ENCODE data around the gene ELMO1. TPM values are rescaled to one million over a fixed set of nuclear protein-coding genes. Genes with fewer than 3 reads are reported as not detected.

The ELMO1 gene
- total RNA-seq, 4 donors from 2014 or later: 31.1 to 42.9 (median 38.7) TPM

DNA sequence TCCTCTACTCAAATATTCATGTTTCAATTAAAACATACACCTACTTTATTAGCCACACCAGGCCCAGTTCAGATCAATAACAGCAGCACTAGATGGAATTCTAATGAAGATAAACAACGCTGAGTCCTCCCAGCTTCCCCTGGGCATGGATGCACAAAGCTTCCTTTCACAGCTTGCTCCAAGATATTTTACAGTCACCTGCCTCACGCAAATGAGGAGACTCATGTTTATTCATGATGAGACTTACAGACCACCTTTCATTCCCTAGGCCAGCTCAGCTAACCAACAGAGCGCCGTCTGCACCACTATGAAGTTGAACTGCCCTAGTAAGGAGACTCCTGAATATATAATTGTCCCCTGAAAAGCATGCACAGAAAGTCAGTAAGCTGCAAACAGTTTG, 441.4 kb downstream of the ELMO1 start:
- no peak overlapping the region for H3K27ac ChIP-seq (replicated peaks in 1 of 4)
- H3K4me1 ChIP-seq: peaks cover 0 to 12% (median 8%) of the 10 kb centered on the region in 4 donors
- no peak overlapping the region for H3K4me3 ChIP-seq
- peaks cover 0 to 21% (median 0%) of the 10 kb centered on the region in 4 donors for H3K36me3 ChIP-seq
- no peaks in the 10 kb centered on the region for H3K9me3 ChIP-seq
- H3K27me3 ChIP-seq: no peaks in the 10 kb centered on the region
- no peak for DNase-seq (ENCODE audit: extremely low spot score)
- TF ChIP-seq POLR2AphosphoS5 (IDR thresholded peaks at IDR 0.05) (no peak), CTCF (IDR thresholded peaks at IDR 0.05) (no peak), EP300 (IDR thresholded peaks at IDR 0.05) (no peak), POLR2A (IDR thresholded peaks at IDR 0.05; ENCODE audit: low read depth) (no peak)
- intact Hi-C loops (cut with DNase I): no loop called here
- 96% methylated on average over 4 of the region's 4 CpGs for WGBS

- WGBS: 81% methylated on average over 2 of the region's 2 CpGs
- no peak overlapping the region for H3K4me3 ChIP-seq
- DNase-seq (ENCODE audit: extremely low spot score): no peak
- intact Hi-C loops (cut with DNase I): no loop called here
- H3K9me3 ChIP-seq: no peaks in the 10 kb centered on the region
- H3K4me1 ChIP-seq: peaks cover 0 to 12% (median 8%) of the 10 kb centered on the region in 4 donors
- no peaks in the 10 kb centered on the region for H3K27me3 ChIP-seq
- H3K27ac ChIP-seq (replicated peaks in 1 of 4): no peak overlapping the region
- H3K36me3 ChIP-seq: peaks cover 0 to 16% (median 0%) of the 10 kb centered on the region in 4 donors
- TF ChIP-seq EP300 (IDR thresholded peaks at IDR 0.05): no peak
- TF ChIP-seq POLR2AphosphoS5 (IDR thresholded peaks at IDR 0.05): no peak
- TF ChIP-seq CTCF (IDR thresholded peaks at IDR 0.05): no peak
- TF ChIP-seq POLR2A (IDR thresholded peaks at IDR 0.05; ENCODE audit: low read depth): no peak
These were observed 441.9 kb downstream of the ELMO1 start for GRCh38 chr7:37006764-37007163.

DNA sequence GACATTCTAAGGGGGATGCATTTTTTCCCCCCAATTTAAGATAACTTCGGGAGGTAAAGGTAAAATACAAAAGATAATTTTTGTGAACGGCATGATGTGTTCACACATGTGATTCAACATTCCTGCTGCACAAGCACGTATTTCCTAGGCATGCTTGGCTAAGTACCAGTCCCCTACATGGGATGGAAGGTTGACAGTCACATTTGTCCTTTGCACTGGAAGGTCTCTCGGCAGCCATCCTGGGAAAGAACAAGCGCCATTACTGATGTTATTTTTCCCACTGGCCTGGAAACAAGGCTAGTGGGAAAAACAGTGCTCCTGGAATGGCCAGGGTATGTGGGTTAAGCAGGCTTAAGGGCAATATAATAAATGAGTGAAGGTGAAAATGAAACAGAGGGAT, 448.2 kb downstream of the ELMO1 start:
- 88% methylated on average over 5 of the region's 5 CpGs for WGBS
- H3K27me3 ChIP-seq: no peaks in the 10 kb centered on the region
- no peak for TF ChIP-seq POLR2A (IDR thresholded peaks at IDR 0.05; ENCODE audit: low read depth)
- TF ChIP-seq EP300 (IDR thresholded peaks at IDR 0.05): no peak
- intact Hi-C loops (cut with DNase I): no loop called here
- no peaks in the 10 kb centered on the region for H3K9me3 ChIP-seq
- H3K27ac ChIP-seq (replicated peaks in 1 of 4): no peak overlapping the region
- no peaks in the 10 kb centered on the region for H3K36me3 ChIP-seq
- no peak overlapping the region for H3K4me3 ChIP-seq
- H3K4me1 ChIP-seq: no peaks in the 10 kb centered on the region
- no peak for DNase-seq (ENCODE audit: extremely low spot score)

GRCh38 chr7:36999626-37000485, 448.8 kb downstream of the ELMO1 start:
- H3K4me3 ChIP-seq: no peak overlapping the region
- DNase-seq (ENCODE audit: extremely low spot score): no peak

More at GRCh38 chr7:36999626-37000485, 448.8 kb downstream of the ELMO1 start:
- Histone ChIP-seq H3K36me3 (no peaks in the 10 kb centered on the region), H3K27ac (replicated peaks in 1 of 4) (no peak overlapping the region), H3K9me3 (no peaks in the 10 kb centered on the region), H3K27me3 (no peaks in the 10 kb centered on the region), H3K4me1 (no peaks in the 10 kb centered on the region)
- 81% methylated on average over 9 of the region's 9 CpGs for WGBS
- intact Hi-C loops (cut with DNase I): no loop called here
- TF ChIP-seq CTCF (IDR thresholded peaks at IDR 0.05): no peak
- TF ChIP-seq EP300 (IDR thresholded peaks at IDR 0.05): no peak
- no peak for TF ChIP-seq POLR2AphosphoS5 (IDR thresholded peaks at IDR 0.05)
- no peak for TF ChIP-seq POLR2A (IDR thresholded peaks at IDR 0.05; ENCODE audit: low read depth)
